PC-3 (cell line): ENCODE data around the gene NPIPA1.
"Not testable (repeated sequence)": the region's sequence is repeated elsewhere in the genome, so short reads cannot be mapped to it uniquely, and the experiment has no call there.

ENCODE experiments used
- CTCF ChIP-seq: fragments of 300-600 bp; sonication (generic); conservative IDR thresholded peaks from 2 replicates; pipeline ENCODE4 v1.5.1; 2017; ENCODE audit warnings: antibody characterized with exemption, low read depth, mild to moderate bottlenecking, low read length
- EZH2 ChIP-seq: fragments of 300-600 bp; sonication (generic); IDR thresholded peaks from one replicate; pipeline ENCODE4 v1.6.1; 2017; ENCODE audit warnings: antibody characterized with exemption, mild to moderate bottlenecking, low read length; ENCODE audit not compliant: unreplicated experiment
- EZH2phosphoT487 ChIP-seq: fragments of 300-600 bp; sonication (generic); IDR thresholded peaks from 2 replicates; pipeline ENCODE4 v1.6.1; 2018; ENCODE audit warnings: mild to moderate bottlenecking, antibody characterized with exemption, low read length, borderline replicate concordance

- TF ChIP-seq CTCF, EZH2phosphoT487, EZH2: not testable (repeated sequence)
Observed at GRCh38 chr16:14898162-14898561, 39.1 kb upstream of the NPIPA1 start.
